ENCODE data around the gene MAP3K15.
A peak's percentile ranks its signal among the peaks of the same experiment; 100 is the strongest.

The MAP3K15 gene

GRCh38 chrX:19358521-19358920 is 156.8 kb downstream of the MAP3K15 start:
- TF ChIP-seq CTCF (IDR thresholded peaks at IDR 0.05; ENCODE audit: insufficient read depth, low read depth, low read length, missing control alignments) = no peak
- no peak overlapping the region for H3K4me3 ChIP-seq (ENCODE audit: low read depth, low read length)
- DNase-seq (ENCODE audit: low read depth) = no peak

GRCh38 chrX:19354625-19355024 is 160.7 kb downstream of the MAP3K15 start:
- H3K4me3 ChIP-seq (ENCODE audit: low read depth, low read length) = no peak overlapping the region
- no peak for TF ChIP-seq CTCF (IDR thresholded peaks at IDR 0.05; ENCODE audit: insufficient read depth, low read depth, low read length, missing control alignments)
- DNase-seq (ENCODE audit: low read depth) = no peak

- no peak overlapping the region for H3K4me3 ChIP-seq (ENCODE audit: low read depth, low read length)
- no peak for TF ChIP-seq CTCF (IDR thresholded peaks at IDR 0.05; ENCODE audit: insufficient read depth, low read depth, low read length, missing control alignments)
- peak; percentile 56 for DNase-seq (ENCODE audit: low read depth)
Measured at GRCh38 chrX:19350941-19351384, 164.3 kb downstream of the MAP3K15 start.

- H3K4me3 ChIP-seq (ENCODE audit: low read depth, low read length) = no peak overlapping the region
- no peak for TF ChIP-seq CTCF (IDR thresholded peaks at IDR 0.05; ENCODE audit: insufficient read depth, low read depth, low read length, missing control alignments)
- DNase-seq (ENCODE audit: low read depth) = no peak
Measured at GRCh38 chrX:19349264-19349663, 166.0 kb downstream of the MAP3K15 start.

GRCh38 chrX:19347916-19348315 is 167.4 kb downstream of the MAP3K15 start:
- H3K4me3 ChIP-seq (ENCODE audit: low read depth, low read length) = no peak overlapping the region
- DNase-seq (ENCODE audit: low read depth) = no peak

GRCh38 chrX:19344661-19345060 is 170.6 kb downstream of the MAP3K15 start:
- TF ChIP-seq CTCF (IDR thresholded peaks at IDR 0.05; ENCODE audit: insufficient read depth, low read depth, low read length, missing control alignments) = no peak
- DNase-seq (ENCODE audit: low read depth) = no peak

More at GRCh38 chrX:19347916-19348315, 167.4 kb downstream of the MAP3K15 start:
- TF ChIP-seq CTCF (IDR thresholded peaks at IDR 0.05; ENCODE audit: insufficient read depth, low read depth, low read length, missing control alignments) = no peak

More at GRCh38 chrX:19344661-19345060, 170.6 kb downstream of the MAP3K15 start:
- H3K4me3 ChIP-seq (ENCODE audit: low read depth, low read length) = peak overlapping the region; percentile 85

Measured in GM12865 (cell line).